Glutamatergic neuron (in vitro differentiated cells): ENCODE results near the gene ADCYAP1R1. TPM values are rescaled to one million over a fixed set of nuclear protein-coding genes. Genes with fewer than 3 reads are reported as not detected.

Experiments
- DNase-seq: peaks from one replicate; pipeline ENCODE4 v3.0.0; 2022
- H3K27ac Mint-ChIP-seq: one replicate; pipeline ENCODE4 v1.8.0; 2020; ENCODE audit warnings: mild to moderate bottlenecking, mixed read lengths, inconsistent platforms; ENCODE audit not compliant: unreplicated experiment
- H3K27me3 Mint-ChIP-seq: one replicate; pipeline ENCODE4 v1.8.0; 2020; ENCODE audit warnings: mild to moderate bottlenecking, moderate library complexity, mixed read lengths, inconsistent platforms; ENCODE audit not compliant: unreplicated experiment
- H3K36me3 Mint-ChIP-seq: one replicate; pipeline ENCODE4 v1.8.0; 2020; ENCODE audit warnings: mild to moderate bottlenecking, mixed read lengths, inconsistent platforms; ENCODE audit not compliant: unreplicated experiment
- H3K4me1 Mint-ChIP-seq: one replicate; pipeline ENCODE4 v1.8.0; 2020; ENCODE audit warnings: mild to moderate bottlenecking, low read depth, mixed read lengths, inconsistent platforms; ENCODE audit not compliant: unreplicated experiment
- H3K4me3 Mint-ChIP-seq: one replicate; pipeline ENCODE4 v1.8.0; 2020; ENCODE audit warnings: mild to moderate bottlenecking, mixed read lengths, inconsistent platforms; ENCODE audit not compliant: unreplicated experiment
- H3K9me3 Mint-ChIP-seq: one replicate; pipeline ENCODE4 v1.8.0; 2020; ENCODE audit warnings: mild to moderate bottlenecking, moderate library complexity, mixed read lengths, inconsistent platforms; ENCODE audit not compliant: unreplicated experiment
- CTCF ChIP-seq: fragments of 200-600 bp; sonication (generic); IDR thresholded peaks from one replicate; pipeline ENCODE4 v1.5.0; 2021; ENCODE audit not compliant: partially characterized antibody, unreplicated experiment
- total RNA-seq: library from RNA; stranded (reverse); fragmentation: NEBNext Ultra II Directional; extraction: Animal tissue kit (Norgen Biotek cat#: 25700); gene quantifications from one replicate; pipeline ENCODE4 v1.2.1, GENCODE V29; 2021; ENCODE audit not compliant: unreplicated experiment

The ADCYAP1R1 gene
- total RNA-seq, 1 donor from 2014 or later = 0.71 TPM

DNA sequence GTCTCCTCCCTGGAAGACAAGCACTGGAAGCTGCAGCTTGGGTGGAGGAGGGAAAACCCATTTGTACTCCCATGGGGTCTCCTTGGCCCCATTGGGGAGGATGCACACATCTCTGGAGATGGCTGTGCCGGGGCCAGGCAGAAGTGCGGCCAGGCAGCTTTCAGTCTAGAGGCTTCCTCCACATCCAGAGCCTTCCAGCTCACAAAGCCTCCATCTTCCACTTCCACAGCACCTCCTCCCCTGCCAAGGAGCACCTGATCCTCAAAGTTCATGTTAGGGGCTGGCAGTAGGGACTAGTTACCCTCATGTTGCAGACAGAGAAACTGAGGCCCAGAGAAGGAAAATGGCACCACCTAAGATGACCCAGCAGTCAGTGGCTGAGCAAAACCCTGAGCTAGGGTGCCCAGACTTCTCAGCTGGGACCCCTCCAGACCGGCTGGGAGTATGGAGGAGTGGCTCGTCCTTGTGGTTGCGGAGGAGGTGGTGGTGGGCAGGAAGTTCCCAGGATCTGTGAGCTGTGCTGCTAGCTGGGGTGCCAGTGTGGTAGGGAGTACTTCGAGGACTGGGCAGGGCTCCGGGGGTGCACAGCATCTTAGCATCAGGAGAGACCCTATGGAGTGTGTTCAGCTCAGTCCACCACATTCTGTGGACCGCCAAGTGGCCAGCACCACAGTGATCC is 44.2 kb downstream of the ADCYAP1R1 start:
- DNase-seq = no peak
- no peak overlapping the region for H3K27ac Mint-ChIP-seq
- no peak for TF ChIP-seq CTCF
- peaks cover 1% of the 10 kb centered on the region for H3K27me3 Mint-ChIP-seq
- no peak overlapping the region for H3K4me3 Mint-ChIP-seq
- H3K4me1 Mint-ChIP-seq = no peaks in the 10 kb centered on the region
- H3K36me3 Mint-ChIP-seq = no peaks in the 10 kb centered on the region
- no peaks in the 10 kb centered on the region for H3K9me3 Mint-ChIP-seq

GRCh38 chr7:31096877-31097258 is 44.8 kb downstream of the ADCYAP1R1 start:
- Mint-ChIP-seq H3K4me1 (no peaks in the 10 kb centered on the region), H3K9me3 (no peaks in the 10 kb centered on the region), H3K27ac (no peak overlapping the region)

DNA sequence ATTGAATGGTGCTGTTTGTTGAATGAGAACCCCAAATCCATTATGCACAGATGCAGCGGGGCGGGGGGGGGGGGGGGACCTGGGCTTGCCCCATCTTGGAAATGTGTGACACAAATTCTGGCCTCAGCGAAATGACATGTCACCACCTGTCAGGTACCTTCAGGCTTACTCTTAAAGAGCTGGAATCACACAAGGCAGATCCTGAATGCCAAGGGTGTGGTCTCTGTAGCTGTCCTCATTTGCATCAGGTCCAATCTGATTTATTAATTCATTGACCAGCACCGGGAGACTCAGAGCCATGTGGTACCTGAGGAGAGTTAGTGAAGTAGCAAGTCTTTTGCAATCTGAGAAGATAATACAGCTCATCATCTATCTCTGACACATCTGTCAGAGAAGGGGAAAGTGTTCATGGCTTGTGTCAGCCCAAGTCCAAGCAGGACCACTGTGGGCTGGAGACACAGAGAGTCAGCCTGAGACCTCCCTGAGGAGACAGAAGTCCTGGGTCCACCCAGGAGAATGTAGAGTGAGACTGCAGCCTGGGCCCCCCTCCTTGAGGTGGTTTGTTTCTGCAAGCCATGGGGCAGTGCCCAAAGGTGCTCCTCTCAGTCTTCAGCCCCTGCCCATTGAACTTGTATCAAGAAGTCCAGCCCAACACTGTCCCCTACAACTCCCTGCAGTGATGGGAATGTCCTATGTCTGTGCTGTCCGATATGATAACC is 46.7 kb downstream of the ADCYAP1R1 start:
- H3K9me3 Mint-ChIP-seq = no peaks in the 10 kb centered on the region
- peaks cover 1% of the 10 kb centered on the region for H3K27me3 Mint-ChIP-seq
- DNase-seq = no peak
- no peak overlapping the region for H3K27ac Mint-ChIP-seq
- no peak for TF ChIP-seq CTCF
- no peaks in the 10 kb centered on the region for H3K36me3 Mint-ChIP-seq
- H3K4me1 Mint-ChIP-seq = peaks cover 6% of the 10 kb centered on the region
- H3K4me3 Mint-ChIP-seq = no peak overlapping the region

More at GRCh38 chr7:31096877-31097258, 44.8 kb downstream of the ADCYAP1R1 start:
- Mint-ChIP-seq H3K27me3 (peaks cover 1% of the 10 kb centered on the region), H3K36me3 (no peaks in the 10 kb centered on the region), H3K4me3 (no peak overlapping the region)
- no peak for TF ChIP-seq CTCF
- no peak for DNase-seq

DNA sequence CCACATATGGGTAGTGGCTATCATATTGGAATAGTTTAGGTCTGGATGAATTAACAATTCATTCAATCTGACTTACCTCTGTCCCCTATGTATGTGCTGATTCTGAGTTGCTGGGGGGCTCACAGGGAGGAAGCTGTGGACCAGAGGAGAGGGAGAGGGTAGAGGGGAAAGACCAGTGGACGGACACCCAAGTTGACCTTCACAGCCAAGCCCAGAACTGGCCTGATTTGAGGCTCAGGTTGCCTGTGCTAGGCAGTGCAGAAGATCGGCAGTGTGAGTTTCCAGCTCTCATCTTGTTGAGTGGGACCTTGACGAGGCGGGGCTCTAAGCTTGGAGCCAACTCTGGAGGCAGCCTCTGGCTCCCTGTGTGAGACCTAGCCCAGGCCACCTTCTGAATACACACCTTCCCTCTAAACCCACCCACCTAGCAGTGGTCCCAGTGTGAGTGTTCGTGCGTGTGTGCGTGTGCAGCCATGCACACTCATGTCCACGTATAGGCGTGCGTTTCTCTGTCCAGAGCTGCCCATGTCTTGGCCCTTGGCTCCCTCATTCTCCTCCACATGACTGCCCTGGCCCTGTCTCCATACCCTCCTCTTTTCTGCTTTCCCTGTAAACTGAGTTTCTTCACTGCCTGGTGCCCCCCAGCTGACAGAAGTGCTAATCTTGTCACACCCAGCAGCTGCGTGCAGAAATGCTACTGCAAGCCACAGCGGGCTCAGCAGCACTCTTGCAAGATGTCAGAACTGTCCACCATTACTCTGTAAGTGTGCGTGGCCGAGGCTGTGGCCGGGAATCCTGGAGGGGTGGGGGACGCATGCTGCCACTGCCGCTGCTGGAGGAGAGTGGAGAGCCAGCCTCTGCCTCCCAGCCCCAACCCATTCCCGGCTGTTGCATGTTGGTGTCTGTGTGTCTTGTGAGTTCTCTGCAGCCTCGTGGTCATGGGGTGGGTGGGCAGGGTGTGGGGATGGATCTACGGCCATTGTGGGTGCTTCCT is 47.6 kb downstream of the ADCYAP1R1 start:
- Mint-ChIP-seq H3K9me3 (no peaks in the 10 kb centered on the region), H3K27me3 (peaks cover 1% of the 10 kb centered on the region), H3K4me3 (no peak overlapping the region), H3K27ac (no peak overlapping the region), H3K36me3 (no peaks in the 10 kb centered on the region), H3K4me1 (peaks cover 6% of the 10 kb centered on the region)
- DNase-seq = no peak
- TF ChIP-seq CTCF = no peak
